SHP77 treated with DMSO at 0.1 percent for 48 hours (cell line): Measurements from ENCODE around the gene SAPCD2.

Experiments used
- DNase-seq: peaks from one replicate; lab custom pipeline; 2025; lab: John Stamatoyannopoulos, UW

Gene SAPCD2

GRCh38 chr9:137017791-137018497, 52.4 kb downstream of the SAPCD2 start:
- no peak for DNase-seq

GRCh38 chr9:137017071-137017470, 53.3 kb downstream of the SAPCD2 start:
- DNase-seq: no peak

GRCh38 chr9:137016436-137016835, 53.9 kb downstream of the SAPCD2 start:
- no peak for DNase-seq

GRCh38 chr9:137015976-137016375, 54.4 kb downstream of the SAPCD2 start:
- DNase-seq: no peak

- DNase-seq: no peak
Observed at GRCh38 chr9:137015540-137015930, 54.8 kb downstream of the SAPCD2 start.

GRCh38 chr9:137014776-137015539, 55.4 kb downstream of the SAPCD2 start:
- no peak for DNase-seq

GRCh38 chr9:137014166-137014565, 56.2 kb downstream of the SAPCD2 start:
- no peak for DNase-seq

- no peak for DNase-seq
Observed at GRCh38 chr9:137013571-137013940, 56.8 kb downstream of the SAPCD2 start.

GRCh38 chr9:137012694-137013570, 57.4 kb downstream of the SAPCD2 start:
- DNase-seq: no peak
